NCI-H524 (cell line): Measurements from ENCODE around the gene DAGLA.

Experiments used
- DNase-seq, 2 experiments: peaks; one replicate each; lab custom pipeline; 2025; lab: John Stamatoyannopoulos, UW

Gene DAGLA

DNA sequence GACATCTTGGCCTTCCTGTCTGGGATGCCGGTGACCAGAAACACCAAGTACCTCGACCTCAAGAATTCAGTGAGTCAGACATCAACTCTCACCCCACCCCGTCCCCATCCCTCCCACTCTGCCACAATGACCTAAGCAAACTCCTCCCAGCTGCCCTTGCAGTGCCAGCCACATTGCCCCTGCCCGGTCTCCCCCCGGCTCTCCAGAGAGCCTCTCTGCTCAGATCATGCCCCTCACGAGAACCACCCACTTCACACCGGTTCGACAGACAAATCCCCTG, 48.7 kb downstream of the DAGLA start:
- no peak for DNase-seq

DNA sequence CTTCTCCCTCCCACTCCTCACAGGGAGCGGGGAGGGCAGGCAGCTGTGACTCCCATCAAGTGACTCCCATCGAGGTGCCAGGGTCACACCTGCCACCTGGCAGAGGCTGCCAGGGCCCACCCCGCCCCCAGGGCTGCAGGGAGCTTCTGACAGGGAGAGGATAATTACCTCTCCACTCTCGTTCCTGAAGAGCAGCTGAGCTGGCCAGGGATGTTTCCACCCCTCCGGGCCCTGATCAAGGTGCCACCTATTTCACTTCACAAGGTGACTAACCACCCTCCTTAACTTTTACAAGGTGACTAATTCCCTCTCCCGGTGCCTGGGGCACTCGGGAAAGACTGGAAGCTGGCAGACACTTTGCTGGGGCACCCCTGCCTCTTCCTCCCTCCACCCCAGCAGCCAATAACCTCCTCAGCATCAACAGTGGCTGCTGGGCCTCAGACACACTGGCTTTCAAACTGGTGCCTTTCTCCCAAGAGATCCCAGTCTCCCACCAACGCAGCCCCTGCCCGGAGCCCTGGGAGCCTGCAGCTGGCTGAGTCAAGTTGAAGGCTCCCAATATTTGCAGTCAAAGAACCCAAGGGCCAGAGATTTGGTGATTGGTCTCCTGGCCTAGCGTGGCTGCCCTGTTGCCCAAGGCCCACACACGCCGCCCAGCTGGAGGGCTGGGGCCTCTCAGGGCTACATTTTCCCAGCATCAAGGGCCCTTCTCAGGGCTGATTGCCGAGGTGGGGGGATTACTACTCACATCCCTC, 50.2 kb downstream of the DAGLA start:
- no peak for DNase-seq

DNA sequence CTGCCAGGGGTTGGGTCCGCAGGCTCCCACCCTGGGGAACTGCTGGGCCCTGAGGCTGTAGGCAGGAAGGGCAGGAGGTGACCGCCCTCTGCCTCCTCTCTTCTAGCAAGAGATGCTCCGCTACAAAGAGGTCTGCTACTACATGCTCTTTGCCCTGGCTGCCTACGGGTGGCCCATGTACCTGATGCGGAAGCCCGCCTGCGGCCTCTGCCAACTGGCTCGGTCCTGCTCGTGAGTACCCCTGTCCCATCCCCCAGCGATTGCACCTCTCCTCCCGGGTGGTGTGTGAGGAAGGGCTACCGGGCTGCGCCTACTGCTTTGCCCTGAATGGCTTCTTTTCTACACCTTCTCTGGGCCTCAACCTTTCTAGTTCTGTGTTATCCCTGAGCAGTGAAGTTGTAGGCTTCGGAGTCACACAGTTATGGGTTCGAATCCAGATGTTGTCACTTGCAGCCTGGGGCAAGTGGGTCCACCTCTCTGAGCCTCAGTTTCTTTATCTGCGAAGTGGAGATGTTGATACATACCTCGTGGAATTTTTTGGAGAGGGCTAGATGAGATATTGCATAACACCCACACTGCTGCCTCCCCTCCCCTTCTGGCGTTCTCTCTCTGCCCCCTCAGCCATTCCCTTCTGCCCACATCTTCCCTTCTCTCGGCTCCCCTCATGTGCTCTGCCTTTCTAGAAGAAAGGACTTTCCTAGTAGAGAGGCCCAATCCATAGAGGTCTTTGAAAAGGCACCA, 51.2 kb downstream of the DAGLA start:
- no peak for DNase-seq

DNA sequence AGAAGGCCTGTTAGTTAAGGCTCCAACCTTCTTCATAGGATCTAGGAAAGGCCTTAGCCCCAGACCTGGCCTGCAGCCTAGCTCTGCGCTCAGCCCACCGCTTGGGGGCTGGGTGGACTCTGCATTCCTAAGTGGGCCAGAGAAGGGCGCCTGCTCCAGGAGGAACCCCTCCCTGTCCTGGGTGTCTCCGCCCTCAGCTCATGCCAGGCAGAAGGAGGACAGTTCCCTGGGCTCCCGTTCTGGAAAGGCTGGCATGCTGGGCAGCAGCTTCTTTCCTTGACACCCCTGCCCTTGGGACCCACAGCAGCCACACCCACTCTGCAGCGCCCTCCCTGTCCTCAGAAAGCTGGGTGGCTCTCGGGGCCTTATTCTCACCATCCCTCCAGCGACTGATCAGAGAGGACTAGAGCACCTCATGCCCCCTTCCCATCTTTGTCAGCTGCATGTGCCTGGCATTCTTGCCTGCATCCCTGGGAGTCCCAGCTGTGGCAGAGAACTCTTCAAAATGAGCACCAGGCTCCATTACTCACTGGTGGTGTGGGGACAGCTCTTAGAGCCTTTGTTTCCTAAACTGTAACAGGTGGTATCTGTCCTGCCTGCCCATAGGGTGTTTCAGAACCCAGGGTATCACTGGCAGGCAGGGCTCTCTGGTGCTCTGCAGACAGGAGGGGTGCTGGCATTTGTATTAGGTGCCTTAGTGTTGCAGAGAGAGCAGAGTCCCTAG, 51.9 kb downstream of the DAGLA start:
- DNase-seq = no peak

DNA sequence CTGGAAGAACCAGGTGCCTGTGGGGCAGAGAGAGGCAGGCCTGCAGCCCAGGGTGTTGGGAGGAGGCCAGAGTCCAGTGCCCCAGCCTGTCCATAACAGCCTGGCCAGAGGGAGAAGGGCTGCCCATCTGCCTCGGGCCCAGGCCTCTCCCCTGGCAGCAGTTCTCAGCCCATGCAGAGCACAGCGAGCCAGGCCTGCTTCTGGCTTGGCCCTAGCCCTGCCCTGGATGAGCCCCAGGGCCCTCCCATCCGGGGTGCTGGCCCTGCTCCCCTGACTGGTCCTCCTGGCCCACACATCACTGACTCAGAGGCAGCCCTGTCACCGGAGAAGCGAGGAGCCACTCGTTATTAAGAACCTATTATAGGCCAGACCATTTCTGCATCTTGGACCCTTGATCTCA, 52.5 kb downstream of the DAGLA start:
- no peak for DNase-seq

DNA sequence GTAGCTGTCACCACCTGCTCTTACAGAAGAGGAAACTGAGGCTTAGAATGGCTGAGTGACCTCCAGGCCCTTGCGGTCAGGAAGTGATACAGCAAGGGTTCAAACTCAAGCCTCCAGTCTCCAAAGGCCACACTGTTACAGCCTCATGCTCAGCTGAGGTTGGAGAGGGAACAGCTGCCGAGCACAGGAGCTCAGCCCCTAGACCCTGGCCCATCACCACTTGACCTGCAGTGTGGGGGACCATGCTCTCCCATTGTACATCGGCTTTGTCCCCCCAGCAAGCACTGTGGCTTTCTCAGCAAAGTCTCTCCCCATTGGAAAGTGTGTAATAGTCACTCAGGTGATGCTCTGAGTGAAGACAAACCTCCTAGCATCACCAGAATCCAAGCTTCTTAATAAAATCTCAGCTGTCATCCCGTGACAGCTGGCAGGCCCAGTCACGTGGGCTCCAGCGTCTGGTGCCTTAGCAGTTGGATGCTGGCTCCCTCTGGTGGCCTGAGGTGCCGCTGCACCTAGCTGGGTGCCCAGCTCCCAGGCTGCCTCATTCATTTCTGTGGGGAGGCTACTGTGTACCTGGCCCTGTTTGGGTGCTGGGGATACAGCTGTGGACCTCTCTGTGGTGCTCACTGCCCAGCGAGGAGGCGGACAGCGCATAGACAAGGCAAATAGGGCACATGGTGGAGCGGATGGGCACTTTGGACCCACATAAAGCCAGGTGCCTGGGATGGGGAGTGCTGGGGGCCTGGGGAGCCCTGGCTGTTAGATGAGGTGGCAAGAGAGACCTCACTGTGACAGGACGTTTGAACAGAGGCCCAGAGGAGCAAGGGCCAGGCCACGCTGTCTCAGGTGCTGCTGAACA, 53.2 kb downstream of the DAGLA start:
- peak; percentile 79 to 89 for DNase-seq

DNA sequence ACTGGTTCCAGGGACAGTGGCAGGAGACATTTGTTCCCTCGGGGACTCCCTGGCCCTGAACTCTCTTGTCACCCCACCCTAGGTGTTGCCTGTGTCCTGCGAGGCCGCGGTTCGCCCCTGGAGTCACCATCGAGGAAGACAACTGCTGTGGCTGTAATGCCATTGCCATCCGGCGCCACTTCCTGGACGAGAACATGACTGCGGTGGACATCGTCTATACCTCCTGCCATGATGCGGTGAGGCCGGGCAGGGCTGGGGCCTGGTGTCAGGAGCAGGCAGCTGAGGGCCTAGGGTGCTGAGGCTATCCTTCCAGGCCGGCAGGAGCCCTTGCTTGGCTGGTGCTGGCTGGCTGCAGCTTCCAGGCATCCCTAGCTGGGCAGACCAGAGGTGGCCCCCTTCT, 54.6 kb downstream of the DAGLA start:
- DNase-seq = no peak

DNA sequence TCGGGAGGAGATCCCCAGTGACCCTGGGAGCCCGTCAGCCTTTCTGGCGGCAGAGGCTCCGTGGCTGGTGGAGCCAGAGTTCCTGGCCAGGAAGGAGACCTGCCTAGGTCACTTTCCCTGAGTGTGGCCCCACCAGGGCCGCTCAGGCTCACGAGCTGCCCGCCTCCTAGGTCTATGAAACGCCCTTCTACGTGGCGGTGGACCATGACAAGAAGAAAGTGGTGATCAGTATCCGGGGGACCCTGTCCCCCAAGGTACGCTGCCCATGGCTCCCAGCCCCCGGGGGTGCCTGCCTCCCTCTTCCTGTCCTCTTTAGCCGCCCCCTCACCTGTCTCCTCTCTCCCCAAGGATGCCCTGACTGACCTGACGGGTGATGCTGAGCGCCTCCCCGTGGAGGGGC, 55.2 kb downstream of the DAGLA start:
- no peak for DNase-seq

DNA sequence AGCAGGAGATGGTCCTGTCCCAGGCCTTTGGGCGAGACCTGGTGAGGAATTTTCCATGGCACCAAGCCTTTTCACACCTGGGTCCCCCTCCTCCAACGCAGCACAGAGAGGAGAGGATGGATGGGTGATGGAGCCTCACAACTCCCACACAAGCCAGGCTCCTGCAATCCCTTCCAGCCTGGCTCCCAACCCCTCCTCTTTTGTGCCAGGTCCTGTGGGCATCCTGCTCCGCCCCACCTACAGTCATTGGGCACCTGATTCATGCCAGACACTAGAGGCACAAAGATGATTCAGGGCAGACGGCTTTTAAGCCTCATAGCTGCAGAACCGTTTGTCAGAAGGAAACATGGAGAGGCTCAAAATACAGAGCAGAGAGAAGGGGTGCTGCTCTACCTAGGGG, 56.1 kb downstream of the DAGLA start:
- DNase-seq = no peak

DNA sequence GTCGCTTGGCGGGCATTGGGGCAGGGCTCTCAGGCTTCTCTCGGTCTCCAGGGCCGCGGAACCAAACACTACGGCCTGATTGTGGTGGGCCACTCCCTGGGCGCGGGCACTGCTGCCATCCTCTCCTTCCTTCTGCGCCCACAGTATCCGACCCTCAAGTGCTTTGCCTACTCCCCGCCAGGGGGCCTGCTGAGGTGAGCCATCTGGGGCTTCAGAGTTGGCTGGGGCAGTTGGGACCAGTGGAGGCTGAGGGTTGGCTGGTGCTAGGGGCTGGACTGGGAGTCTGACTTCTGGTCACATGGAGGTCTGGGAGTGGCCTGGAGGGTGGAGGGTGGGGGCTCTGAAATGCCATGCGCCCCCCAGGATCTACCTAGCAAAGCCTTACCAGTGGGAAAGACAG, 56.9 kb downstream of the DAGLA start:
- DNase-seq = peak in 1 of 2 experiments; percentile 35

DNA sequence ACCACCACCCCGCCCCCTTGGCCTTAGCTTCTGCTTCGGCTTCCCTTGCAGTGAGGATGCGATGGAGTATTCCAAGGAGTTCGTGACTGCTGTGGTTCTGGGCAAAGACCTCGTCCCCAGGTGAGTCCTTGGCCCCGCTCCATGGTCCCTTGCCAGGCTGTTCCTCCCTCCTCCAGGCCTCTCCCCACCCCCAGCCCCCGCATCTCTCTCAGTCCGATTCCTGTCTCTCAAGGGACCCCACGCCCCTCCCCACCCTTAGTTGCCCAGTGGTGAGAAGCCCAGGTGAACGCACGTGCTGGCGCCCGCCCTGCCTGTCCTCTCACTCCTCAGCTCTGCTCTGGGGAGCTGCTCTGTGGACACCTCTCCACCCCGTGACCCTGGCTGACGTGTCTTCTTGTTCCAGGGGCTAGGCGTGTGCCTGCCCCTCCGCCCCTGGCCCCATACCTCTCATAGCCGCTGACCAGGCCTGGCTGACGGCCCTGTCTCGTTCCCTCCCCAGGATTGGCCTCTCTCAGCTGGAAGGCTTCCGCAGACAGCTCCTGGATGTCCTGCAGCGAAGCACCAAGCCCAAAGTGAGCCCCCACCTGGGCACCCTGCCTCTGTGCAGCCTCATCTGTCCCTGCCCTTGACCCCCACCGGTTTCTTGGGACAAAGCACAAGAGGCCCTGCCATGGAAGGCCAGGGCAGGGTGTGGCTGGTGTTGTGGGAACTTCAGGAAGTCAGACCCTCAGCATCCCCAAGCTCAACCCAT, 57.6 kb downstream of the DAGLA start:
- DNase-seq = no peak

DNA sequence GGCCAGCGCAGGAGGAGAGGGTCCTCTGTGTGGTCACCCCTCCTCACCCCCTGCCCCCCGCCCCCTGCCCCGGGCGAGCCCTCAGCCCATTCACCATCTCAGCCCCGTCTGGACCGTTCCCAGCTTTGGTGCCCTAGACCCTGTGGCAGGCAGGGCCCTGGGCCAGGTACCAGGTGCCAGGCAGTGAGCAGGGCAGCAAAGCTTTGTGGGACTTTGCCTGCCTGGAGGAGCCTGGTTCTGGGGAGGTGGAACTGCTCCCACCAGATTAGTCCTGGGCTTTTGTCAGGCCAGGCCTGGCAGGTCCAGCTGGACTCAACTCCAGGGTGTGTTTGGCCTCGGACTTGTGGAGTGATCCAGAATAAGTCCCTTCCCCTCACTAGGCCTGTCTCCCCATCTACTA, 58.6 kb downstream of the DAGLA start:
- DNase-seq = no peak

DNA sequence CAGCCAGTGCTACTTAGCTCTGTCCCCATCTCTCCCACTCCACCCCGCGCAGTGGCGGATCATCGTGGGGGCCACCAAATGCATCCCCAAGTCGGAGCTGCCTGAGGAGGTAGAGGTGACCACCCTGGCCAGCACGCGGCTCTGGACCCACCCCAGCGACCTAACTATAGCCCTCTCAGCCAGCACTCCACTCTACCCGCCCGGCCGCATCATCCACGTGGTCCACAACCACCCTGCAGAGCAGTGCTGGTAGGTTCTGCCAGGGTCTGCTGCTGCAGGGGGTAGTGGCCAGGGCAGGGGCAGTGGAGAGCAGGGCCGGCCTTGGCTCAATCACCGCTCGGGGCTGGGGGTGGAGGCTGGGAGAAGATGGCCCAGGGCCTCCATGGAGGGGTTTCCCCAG, 59.2 kb downstream of the DAGLA start:
- DNase-seq = no peak

DNA sequence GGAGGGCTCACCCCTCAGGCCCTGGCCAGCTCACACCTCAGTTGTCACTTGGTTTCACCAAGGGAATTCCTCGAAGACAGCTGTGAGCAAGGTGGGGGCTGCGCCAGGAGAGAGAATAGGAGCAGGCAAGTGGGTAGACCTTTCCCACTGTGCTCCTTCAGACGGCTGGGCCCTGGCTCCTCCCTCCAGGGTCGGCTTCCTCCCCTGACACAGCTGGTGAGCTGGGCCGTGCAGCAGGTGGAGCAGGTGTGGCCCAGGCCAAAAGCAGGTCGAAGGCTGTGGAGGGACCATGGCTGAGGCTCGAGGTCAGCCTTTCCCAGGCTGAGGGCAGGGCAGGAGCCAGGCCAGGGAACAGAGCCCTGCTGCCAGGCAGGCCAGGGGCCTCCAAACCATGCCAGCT, 59.8 kb downstream of the DAGLA start:
- DNase-seq = no peak

DNA sequence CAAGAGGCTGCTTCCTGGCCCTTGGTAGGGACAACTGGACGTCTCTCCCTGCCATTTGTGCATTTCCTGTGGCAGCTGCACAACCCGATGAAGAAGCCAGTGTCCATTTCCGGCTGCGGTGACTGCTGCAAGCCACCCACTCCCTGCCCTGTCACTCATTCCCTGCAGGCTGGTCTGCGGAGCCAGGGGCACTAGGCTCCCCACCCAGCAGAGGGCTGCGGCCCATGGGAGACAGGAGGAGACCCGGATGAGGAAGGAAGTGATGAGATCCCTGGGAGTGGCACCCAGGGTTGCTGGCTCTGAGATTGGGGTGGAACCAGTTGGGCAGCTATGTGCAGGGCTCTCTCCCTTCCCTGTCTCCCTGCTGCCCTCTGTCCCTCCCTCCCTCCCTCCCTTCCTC, 62.2 kb downstream of the DAGLA start:
- no peak for DNase-seq

DNA sequence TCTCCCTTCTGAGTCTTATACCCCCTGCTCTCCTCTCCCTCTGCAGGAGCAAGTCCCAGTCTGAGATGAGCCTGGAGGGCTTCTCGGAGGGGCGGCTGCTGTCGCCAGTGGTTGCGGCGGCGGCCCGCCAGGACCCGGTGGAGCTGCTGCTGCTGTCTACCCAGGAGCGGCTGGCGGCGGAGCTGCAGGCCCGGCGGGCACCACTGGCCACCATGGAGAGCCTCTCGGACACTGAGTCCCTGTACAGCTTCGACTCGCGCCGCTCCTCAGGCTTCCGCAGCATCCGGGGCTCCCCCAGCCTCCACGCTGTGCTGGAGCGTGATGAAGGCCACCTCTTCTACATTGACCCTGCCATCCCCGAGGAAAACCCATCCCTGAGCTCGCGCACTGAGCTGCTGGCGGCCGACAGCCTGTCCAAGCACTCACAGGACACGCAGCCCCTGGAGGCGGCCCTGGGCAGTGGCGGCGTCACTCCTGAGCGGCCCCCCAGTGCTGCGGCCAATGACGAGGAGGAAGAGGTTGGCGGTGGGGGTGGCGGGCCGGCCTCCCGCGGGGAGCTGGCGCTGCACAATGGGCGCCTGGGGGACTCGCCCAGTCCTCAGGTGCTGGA, 63.4 kb downstream of the DAGLA start:
- no peak for DNase-seq

DNA sequence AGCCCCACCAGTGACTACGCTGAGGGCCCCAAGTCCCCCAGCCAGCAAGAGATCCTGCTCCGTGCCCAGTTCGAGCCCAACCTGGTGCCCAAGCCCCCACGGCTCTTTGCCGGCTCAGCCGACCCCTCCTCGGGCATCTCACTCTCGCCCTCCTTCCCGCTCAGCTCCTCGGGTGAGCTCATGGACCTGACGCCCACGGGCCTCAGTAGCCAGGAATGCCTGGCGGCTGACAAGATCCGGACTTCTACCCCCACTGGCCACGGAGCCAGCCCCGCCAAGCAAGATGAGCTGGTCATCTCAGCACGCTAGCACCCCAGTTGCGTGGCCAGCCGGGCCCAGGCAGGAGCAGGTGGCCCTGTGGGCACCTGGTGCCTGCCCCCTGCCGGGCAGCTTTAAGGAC, 64.0 kb downstream of the DAGLA start:
- no peak for DNase-seq

DNA sequence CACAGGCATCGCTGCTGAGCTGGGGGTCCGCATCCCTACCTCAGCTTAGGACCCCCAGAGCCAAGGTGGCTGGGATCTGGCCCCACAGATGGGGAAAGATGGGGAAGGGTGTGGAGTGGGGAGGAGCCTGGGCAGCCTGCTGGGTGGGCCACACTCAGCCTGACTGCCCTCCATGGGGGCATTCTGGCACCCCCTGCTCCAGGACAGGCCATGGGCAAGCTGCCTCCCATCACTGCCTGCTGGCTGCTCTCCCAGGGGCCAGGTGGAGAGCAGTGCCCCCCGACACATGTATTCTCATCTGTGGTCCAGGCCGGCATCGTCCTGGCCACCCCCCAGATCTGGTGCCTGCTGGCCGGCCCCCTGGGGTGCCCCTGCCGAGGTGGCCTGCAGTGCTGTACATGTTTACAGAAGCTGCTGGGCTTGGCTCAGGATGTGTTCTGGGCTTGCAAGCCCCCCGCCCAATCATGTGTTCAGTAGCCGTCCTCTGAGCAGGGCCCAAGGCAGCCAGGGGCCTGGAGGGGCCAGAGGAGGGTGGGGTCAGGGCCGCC, 64.5 kb downstream of the DAGLA start:
- no peak for DNase-seq

DNA sequence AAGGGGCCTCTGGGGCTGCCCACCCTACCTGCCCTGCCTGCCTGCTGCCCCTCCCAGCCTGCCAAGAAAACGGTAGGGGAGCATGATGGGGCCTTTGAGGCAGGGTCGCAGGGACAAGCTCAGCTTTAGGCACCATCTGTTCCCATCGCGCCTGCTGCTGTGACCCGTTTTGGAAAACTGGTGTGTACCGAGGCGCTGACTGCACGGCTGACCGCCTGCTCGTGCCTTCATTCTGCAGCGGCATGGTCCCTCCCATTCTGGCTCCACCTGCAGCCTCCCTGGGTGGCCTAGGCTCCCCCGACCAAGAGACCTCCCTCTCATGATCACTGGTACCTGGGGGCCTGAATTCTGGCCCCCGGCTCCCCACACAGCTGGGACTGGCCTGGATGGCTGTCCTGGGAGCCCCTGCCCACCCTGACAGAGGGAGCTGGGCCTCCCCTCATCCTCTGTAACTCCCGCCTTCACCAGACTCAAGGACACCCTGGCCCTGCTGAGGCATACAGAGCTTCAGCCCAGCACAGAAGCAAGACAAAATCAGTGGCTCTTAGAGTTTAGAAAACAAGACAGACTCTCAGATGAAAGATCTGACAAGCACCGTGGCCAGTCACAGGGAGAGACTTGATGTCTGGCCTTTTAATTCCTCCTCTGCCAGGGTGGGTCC, 65.7 kb downstream of the DAGLA start:
- DNase-seq = peak; percentile 30 to 67

DNA sequence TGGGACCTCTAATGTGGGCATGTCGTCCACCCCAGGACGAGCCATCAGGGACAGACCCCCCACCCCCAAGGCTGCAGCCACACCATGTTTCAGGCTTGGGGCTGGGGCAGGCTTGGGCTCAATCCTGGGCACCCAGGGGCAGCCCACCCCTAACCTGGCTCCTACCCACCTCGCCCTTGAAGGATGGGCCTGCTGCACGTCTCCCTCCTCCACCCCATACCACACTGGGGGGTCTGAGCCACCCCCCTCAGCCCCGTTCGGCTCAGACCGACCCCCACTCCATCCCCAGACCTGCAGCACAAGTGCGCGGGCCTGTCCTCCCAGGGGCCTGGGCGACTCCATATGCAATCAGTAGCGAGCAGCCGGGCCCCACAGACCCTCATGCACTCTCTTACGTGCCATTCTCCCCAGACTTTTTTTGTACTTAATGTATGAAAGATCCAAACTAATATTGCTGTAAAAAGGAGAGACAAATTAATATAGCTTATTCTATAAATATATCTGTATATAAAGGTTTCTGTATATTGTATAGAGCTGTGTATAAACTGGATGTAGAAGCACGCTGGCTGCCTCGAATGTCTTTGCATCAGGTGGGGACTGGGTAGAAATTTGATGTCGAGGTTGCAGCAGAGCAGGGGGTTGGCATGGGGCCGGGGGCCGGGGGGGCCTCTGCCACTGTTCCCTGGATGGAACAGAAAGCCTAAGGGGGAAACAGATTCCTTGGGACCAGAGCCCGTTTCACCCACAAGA, 66.4 kb downstream of the DAGLA start:
- DNase-seq = no peak
